Dermis blood vessel endothelial cell (primary cell): Measurements from ENCODE around the gene APPBP2. TPM values are rescaled to one million over a fixed set of nuclear protein-coding genes. Genes with fewer than 3 reads are reported as not detected.
"Not testable (repeated sequence)": the region's sequence is repeated elsewhere in the genome, so short reads cannot be mapped to it uniquely, and the experiment has no call there.

Source experiments
- DNase-seq: peaks from one replicate; pipeline ENCODE4 v3.0.0; 2010
- total RNA-seq: library from RNA; depleted of rRNA; stranded (reverse); fragments of >200 nt; gene quantifications from 2 replicates; pipeline ENCODE4 v1.2.3, GENCODE V29; 2014

Gene APPBP2
- total RNA-seq, 1 donor from 2014 or later, result 42.0 TPM

- no peak for DNase-seq
These were observed 32.2 kb downstream of the APPBP2 start for GRCh38 chr17:60493847-60494321.

DNA sequence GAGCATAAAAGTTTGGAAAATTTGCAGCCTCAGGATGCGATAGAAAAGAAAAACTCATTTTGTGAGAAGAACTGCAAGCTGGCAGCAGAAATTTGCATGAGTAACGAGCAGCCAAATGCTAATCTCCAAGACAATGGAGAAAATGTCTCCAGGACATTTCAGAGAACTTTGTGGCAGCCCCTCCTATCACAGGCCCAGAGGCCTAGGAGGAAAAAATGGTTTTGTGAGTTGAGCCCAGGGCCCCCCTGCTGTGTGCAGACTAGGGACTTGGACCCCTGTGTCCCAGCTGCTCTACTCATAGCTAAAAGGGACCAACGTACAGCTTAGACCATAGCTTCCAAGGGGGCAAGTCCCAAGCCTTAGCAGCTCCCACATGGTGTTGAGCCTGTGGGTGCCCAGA, 34.3 kb downstream of the APPBP2 start:
- no peak for DNase-seq

DNA sequence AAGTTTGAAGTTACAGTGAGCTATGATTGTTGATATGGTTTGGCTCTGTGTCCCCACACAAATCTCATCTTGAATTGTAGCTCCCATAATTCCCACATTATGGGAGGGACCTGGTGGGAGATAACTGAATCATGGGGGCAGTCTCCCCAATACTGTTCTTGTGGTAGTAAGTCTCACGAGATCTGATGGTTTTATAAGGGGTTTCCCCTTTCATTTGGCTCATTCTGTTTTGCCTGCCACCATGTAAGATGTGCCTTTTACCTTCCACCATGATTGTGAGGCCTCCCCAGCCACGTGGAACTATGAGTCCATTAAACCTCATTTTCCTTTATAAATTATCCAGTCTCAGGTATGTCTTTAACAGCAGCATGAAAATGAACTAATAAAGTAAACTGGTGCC, 35.4 kb downstream of the APPBP2 start:
- not testable (repeated sequence) for DNase-seq

DNA sequence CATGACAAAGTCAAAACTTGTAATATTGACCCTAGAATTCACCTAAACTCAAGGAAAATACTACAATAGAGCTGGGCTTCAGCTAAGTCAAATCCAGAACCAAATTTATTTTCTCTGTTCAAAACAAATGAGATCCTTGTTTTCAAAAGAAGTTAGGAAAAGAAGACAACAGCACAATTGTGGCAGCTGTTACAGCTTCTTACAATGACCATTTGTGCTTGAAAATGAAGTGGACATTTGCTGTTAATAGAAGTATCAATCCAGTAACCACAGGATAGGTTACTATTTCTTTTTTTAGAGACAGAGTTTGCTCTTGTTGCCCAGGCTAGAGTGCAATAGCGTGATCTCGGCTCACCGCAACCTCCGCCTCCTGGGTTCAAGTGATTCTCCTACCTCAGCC, 44.4 kb downstream of the APPBP2 start:
- DNase-seq, result no peak

DNA sequence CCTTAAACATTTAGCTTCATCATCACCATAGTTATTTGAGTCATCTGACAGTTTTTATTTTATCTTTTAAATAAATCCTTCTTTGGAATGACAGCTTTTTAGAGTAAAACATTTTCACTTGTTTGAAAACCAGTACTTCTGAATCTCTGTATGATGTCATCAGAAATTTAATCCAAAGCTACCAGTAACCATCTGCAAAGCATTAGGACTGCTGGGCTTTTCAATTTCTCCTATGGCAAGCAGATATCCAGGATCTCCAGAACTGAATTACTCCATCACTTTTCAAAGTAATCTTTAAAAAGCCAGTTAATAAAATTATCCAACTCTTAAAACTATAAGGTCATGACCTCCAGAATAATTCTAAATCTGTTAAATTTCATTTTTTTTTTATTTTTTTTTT, 52.3 kb downstream of the APPBP2 start:
- no peak for DNase-seq

- no peak for DNase-seq
These were observed 53.6 kb downstream of the APPBP2 start for GRCh38 chr17:60472449-60472848.

- no peak for DNase-seq
These were observed 54.6 kb downstream of the APPBP2 start for GRCh38 chr17:60471451-60471850.

GRCh38 chr17:60468371-60468770, 57.7 kb downstream of the APPBP2 start:
- peak; percentile 81 for DNase-seq

- no peak for DNase-seq
These were observed 61.7 kb downstream of the APPBP2 start for GRCh38 chr17:60464343-60464742.

- DNase-seq, result no peak
These were observed 62.7 kb downstream of the APPBP2 start for GRCh38 chr17:60463157-60463835.

DNA sequence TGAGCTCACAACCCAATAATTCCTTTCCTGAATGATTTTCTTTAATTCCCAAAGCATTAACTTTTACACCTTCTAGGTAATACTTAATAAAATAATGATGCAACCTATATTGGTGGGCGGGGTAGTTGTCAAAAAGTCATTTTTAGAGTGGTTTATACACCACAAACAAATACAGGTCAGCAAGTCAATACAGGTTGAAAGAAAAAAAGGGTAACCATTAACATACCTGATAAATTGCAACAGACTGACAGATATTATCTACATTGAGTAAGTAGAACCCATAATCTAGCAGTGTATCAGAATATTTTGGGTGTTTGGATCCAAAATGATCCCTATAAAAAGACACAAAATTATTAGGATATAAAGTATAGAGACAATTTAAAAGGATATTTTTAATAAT, 64.5 kb downstream of the APPBP2 start:
- no peak for DNase-seq

DNA sequence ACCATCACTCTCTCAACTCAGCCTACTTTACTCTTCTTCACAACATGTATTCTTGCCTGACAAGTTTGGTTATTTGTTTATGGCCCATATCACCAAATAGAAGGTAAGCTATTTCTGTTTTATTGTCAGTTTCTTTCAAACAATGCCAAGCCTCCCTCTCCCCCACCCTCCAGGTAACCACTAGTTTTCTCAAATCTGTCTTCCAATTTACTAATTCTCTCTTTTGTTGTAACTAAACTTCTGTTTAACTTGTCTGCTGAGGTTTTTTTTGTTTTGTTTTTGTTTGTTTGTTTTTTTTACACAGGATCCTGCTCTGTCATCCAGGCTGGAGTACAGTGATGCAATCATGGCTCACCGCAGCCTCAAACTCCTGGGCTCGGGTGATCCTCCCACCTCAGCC, 68.9 kb downstream of the APPBP2 start:
- DNase-seq, result no peak

- DNase-seq, result no peak
These were observed 70.7 kb downstream of the APPBP2 start for GRCh38 chr17:60455378-60455777.

DNA sequence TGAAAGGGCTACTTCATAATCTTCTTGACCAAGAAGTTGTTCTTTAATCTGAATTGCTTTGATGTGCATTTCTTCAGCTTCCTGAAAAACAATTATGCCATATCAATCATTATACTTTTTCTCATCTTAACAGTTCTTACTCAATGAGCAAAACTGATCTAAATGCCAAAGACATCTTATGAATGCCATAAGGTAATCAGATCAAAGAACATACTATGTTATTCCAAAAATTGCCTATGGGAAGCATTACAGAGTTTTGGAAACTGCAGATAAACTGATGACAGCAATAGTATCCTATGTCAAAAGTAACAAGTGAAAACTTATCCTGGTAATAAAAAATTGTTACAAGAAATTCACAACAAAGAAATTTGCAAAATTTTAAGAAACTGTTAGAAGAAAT, 74.1 kb downstream of the APPBP2 start:
- no peak for DNase-seq

GRCh38 chr17:60451071-60451470, 75.0 kb downstream of the APPBP2 start:
- DNase-seq, result no peak

GRCh38 chr17:60447375-60447774, 78.7 kb downstream of the APPBP2 start:
- no peak for DNase-seq

DNA sequence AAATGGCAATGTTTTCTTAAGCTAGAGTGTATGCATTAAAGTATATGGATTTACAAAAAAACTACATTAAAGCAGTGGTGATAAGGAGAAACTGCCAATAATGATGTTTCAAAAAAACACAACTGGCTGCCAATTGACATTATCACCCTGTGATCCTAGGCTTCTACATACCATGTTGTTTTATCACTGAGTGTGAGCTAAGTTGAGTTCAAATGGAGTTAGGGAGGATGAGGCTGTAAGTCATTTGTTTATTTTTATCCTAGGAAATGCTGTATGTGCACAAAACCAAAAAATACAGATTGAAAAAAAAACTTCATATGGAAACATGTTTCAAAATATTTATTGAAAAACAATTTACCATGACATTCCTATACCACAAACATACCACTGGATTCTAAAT, 80.9 kb downstream of the APPBP2 start:
- no peak for DNase-seq

DNA sequence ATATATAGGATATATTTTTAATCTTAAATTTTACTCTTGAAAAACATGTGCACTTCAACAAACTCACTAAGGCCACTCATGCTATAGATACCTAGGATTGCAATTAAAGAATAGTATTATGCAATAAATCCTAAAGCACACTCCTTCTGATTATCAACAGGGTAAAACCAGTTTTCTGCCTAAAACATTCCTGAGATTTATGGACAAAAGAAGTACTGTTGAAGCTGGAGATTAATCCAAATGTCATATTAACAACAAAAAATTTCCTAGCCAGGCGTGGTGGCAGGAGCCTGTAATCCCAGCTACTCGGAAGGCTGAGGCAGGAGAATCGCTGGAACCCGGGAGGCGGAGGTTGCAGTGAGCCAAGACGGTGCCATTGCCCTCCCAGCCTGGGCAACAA, 82.3 kb downstream of the APPBP2 start:
- DNase-seq, result no peak

DNA sequence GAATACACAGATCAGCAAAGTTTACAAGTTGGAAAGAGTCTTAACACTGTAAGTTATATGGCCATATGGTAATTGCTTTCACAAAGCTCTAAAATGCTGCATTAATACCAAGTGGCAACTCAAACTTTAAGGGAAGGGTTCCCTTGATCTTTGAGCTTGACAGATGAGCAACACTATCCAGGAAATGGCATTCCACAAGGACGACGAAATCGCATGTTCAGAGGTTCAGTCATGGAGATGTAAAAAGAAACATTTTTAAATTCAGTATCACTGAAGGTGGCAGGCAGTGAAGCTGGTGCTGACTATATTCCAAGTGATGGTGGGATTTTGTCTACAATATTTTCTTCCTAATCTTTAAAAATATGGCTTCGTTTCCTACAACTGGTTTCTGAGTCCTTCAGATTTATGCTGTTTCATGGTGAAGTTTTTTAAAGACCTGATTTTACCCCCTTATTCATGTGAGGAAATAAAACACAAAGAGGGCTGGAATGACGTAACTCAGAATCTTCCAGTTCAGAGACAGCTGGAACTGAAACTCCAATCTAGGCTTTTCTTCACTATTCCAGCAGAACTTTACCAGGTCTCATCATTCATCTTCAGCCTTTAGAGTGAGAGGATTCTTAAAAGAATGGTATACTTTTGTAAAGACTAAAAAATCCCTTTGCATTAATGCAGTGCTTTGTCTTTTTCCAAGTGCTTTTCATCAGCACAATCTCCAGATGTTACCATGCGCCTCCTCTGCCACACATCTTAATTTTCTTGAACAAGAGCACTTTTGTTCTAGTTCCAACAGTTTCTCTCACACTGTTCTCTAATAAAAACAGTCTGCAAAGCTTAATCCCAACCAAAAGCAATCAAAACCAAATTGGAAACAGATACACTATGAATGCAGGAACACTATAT, 83.5 kb downstream of the APPBP2 start:
- DNase-seq, result no peak

- DNase-seq, result peak; percentile 32
These were observed 86.5 kb downstream of the APPBP2 start for GRCh38 chr17:60439501-60439900.

DNA sequence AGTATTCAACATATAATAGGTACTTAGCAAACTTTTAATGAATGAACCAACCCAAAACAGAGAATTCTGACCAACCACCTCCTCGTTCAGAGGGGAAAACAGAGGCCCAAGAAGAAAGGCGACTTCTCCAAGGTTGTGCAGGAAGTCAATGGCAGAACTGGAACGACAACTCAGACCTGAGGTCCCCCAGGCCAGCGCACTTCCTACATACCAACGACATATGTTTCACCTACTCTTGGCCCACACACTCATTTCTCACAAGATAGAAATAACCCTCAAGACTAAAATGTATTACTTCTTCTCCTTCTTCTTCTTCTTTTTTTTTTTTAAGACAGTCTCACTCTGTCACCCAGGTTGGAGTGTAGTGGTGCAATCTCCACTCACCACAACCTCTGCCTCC, 89.4 kb downstream of the APPBP2 start:
- DNase-seq, result no peak

DNA sequence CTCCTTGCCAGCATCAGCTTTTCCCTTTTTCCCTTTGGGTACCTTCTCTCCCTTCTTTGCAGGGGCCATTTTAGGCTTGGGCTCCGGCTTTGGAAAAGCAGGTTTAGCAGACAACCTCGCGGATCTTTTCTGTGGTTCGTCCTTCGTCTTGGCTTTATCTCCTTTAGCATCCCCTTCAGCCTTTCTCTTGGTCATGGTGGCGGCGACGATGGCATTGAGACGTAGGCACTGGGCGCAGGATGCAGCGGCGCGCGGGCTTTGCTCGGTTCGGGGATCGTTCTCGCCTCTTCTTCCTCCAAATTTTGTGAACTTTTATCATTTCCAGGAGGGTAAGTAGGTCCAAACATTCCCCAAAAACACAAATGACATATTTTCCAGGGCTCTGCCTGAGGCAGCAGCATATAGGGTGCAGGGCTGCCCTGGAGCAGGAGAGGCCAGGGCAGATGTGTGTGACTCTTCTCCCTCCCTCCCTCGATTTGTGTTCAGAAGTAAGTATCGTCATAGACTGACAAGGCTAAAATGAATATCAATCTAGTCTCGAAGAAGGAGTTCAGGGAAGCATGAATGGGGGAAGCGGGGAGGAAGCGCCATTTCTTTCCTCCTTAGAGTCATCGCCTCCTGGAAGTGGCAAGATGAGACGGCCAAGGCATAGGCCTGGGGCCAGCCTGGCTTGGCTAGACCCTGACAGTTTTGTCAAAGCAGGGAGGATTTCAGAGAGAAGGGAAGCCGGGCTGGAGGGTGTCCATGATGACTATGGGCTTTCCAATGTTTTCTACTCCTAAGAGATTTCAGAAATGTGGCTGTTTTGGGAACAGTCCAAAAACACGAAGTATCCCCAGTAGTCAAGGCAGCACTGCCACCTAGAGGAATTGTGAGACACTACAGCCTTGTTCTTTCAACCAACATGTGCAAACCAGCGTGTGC, 90.5 kb downstream of the APPBP2 start:
- peak; percentile 91 for DNase-seq
